Osteocyte (in vitro differentiated cells): ENCODE measurements around the gene ZNF683. TPM values are rescaled to one million over a fixed set of nuclear protein-coding genes. Genes with fewer than 3 reads are reported as not detected.

Experiments
- DNase-seq: peaks from one replicate; pipeline ENCODE4 v3.0.0; 2021; ENCODE audit warnings: mixed read lengths; ENCODE audit not compliant: unreplicated experiment; ENCODE audit errors: extremely low spot score
- H3K27ac Mint-ChIP-seq: one replicate; pipeline ENCODE4 v1.8.0; 2021; ENCODE audit warnings: mild to moderate bottlenecking, mixed read lengths; ENCODE audit not compliant: unreplicated experiment
- H3K27me3 Mint-ChIP-seq: one replicate; pipeline ENCODE4 v1.8.0; 2021; ENCODE audit warnings: mixed read lengths; ENCODE audit not compliant: unreplicated experiment
- H3K36me3 Mint-ChIP-seq: one replicate; pipeline ENCODE4 v1.8.0; 2021; ENCODE audit warnings: mixed read lengths; ENCODE audit not compliant: unreplicated experiment
- H3K4me1 Mint-ChIP-seq: one replicate; pipeline ENCODE4 v1.8.0; 2021; ENCODE audit warnings: mixed read lengths; ENCODE audit not compliant: unreplicated experiment
- H3K4me3 Mint-ChIP-seq: one replicate; pipeline ENCODE4 v1.8.0; 2021; ENCODE audit warnings: mild to moderate bottlenecking, moderate library complexity, mixed read lengths; ENCODE audit not compliant: unreplicated experiment
- H3K9me3 Mint-ChIP-seq: one replicate; pipeline ENCODE4 v1.8.0; 2021; ENCODE audit warnings: mixed read lengths; ENCODE audit not compliant: unreplicated experiment
- total RNA-seq: library from RNA; stranded (reverse); gene quantifications from 2 replicates; pipeline ENCODE4 v1.2.1, GENCODE V29; 2021
- TF ChIP-seq, protein P1 (sequence below): fragments of 200-600 bp; sonication (generic); IDR thresholded peaks from 2 replicates; pipeline ENCODE4 v1.5.0; 2021; ENCODE audit warnings: antibody characterized with exemption, mild to moderate bottlenecking, moderate library complexity

ZNF683 gene
- total RNA-seq, 1 donor from 2014 or later = not detected

DNA sequence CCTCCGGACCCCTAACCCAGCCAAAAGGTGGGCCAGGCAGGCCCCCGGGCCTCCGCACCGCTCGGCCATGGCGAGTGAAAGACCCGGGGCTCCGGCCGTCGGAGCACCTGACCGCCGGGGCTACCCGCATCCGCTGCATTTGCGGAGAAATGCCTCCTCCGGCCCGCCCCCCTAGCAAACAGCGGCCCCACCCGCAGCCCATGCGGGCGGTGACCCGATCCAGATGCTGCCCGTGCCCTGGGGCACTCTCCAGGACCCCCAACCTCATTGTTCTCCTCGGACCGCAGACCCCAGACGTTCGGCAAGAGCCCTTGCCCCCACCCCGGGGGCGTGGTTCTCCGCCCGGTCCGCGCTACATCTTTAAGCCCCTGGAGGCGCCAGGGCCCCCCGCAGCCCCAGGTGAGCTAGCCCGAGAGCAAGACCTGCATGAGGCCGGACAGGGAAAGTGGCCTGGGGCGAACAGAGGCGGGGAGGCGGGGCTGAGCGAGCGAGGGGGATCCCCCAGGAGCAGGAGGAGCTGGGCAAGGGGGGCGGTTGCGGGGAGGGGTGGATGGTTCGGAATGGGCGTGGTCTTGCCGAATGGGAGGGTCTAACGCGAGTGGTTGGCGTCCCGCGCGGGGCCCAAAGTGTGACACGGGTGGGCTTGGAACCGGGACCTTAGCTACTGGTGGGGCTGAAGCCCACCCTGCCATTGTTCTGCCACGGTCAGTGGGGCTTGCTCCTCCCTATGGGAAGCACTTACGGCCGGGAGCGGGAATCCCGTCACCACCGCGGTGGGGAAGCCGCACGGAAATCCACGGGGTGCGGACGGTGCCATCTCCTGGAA, 12.4 kb downstream of the ZNF683 start:
- Mint-ChIP-seq H3K4me1 (peaks cover 3% of the 10 kb centered on the region), H3K27ac (no peak overlapping the region), H3K27me3 (peaks cover 50% of the 10 kb centered on the region), H3K4me3 (no peak overlapping the region), H3K36me3 (no peaks in the 10 kb centered on the region), H3K9me3 (no peaks in the 10 kb centered on the region)
- no peak for DNase-seq
- TF ChIP-seq, protein P1, sequence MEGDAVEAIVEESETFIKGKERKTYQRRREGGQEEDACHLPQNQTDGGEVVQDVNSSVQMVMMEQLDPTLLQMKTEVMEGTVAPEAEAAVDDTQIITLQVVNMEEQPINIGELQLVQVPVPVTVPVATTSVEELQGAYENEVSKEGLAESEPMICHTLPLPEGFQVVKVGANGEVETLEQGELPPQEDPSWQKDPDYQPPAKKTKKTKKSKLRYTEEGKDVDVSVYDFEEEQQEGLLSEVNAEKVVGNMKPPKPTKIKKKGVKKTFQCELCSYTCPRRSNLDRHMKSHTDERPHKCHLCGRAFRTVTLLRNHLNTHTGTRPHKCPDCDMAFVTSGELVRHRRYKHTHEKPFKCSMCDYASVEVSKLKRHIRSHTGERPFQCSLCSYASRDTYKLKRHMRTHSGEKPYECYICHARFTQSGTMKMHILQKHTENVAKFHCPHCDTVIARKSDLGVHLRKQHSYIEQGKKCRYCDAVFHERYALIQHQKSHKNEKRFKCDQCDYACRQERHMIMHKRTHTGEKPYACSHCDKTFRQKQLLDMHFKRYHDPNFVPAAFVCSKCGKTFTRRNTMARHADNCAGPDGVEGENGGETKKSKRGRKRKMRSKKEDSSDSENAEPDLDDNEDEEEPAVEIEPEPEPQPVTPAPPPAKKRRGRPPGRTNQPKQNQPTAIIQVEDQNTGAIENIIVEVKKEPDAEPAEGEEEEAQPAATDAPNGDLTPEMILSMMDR = no peak

DNA sequence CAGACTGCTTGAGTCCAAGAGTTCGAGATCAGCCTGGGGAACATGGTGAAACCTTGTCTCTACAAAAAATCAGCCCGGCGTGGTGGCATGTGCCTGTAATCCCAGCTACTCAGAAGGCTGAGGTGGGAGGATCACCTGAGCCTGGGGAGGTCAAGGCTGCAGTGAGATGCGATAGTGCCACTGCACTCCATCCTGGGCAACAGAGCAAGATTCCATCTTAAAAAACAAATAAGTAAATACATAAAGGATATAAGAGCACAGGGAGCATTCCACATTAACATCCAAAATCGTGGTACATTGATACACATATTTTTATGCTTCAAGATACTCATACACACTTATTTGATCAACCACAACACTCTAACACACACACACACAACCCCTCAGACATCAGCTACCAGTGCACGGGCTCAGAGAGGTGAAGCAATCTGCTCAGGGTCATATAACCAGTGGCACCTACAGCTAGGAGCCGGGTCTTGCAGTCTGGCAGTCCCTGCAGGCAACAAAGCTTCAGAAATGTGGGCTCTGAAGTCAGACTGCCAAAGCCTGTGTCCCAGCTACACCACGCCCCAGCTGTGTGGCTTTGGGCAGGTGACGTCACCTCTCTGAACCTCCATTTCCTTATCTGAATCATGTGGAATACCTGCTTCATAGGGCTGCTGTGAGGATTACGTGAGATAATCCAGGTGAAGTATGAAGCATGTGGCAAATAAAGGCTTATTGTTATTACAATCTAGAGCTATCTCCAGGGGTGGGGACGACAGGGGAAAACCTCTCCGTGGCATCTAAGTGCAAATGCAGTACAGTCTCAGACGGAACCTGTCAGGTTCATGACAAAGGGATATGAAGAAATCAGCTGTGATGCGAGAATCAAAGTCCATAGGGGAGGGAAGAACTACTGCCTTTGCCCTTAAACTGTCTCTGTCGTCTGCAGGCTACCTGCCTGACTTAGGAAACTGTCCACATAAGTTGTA, 13.9 kb downstream of the ZNF683 start:
- TF ChIP-seq, protein P1 = no peak
- Mint-ChIP-seq H3K27me3 (peaks cover 45% of the 10 kb centered on the region), H3K27ac (no peak overlapping the region), H3K36me3 (no peaks in the 10 kb centered on the region), H3K4me1 (peaks cover 1% of the 10 kb centered on the region), H3K9me3 (no peaks in the 10 kb centered on the region), H3K4me3 (no peak overlapping the region)
- no peak for DNase-seq

DNA sequence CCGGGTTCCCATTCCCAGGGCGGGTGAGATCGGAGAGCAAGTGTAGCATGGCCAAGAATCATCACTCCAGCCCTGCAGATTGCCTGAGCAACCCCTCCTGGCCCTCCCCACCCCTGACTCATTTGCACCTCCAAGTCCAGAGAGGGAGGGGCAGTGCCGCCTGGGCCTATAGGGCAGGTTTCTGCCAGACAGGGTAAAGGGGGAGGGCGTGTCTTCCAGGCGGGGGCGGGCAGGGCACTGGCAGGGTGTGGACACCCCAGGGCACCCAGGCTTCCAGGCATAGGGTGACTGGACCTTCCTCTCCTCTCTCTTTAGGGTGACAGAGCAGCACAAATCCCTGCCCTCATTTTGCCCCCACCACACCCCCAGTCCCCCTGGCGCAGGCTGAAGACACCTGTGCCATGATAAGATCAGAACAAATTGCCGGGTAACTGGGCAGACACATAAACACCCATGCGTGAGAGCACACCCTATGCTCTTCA, 15.4 kb downstream of the ZNF683 start:
- Mint-ChIP-seq H3K9me3 (no peaks in the 10 kb centered on the region), H3K27me3 (peaks cover 45% of the 10 kb centered on the region), H3K4me3 (no peak overlapping the region), H3K36me3 (no peaks in the 10 kb centered on the region), H3K4me1 (no peaks in the 10 kb centered on the region), H3K27ac (no peak overlapping the region)
- DNase-seq = no peak
- TF ChIP-seq, protein P1 = no peak

DNA sequence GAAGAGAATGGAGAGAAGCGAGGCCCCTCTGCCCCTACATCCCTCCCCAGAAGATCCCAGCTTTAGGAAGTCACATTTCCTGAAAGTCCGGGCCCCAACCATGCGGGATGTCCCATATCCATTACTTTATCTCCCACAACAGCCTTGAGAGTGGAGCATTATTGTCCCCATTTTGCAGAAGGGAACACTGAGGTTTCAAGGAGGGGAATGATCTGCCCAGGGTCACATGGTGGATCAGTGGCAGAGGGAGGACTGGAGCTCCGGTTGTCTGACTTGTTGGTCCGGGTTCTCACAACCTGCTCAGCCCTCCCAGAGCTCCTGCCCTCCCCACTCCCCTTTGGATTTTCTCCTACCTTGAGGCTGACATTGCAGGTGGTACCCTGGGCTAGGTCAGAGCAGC, 16.4 kb downstream of the ZNF683 start:
- no peaks in the 10 kb centered on the region for H3K9me3 Mint-ChIP-seq
- TF ChIP-seq, protein P1 = no peak
- no peak for DNase-seq
- H3K27ac Mint-ChIP-seq = no peak overlapping the region
- no peaks in the 10 kb centered on the region for H3K36me3 Mint-ChIP-seq
- H3K4me1 Mint-ChIP-seq = peaks cover 1% of the 10 kb centered on the region
- H3K27me3 Mint-ChIP-seq = peaks cover 36% of the 10 kb centered on the region
- H3K4me3 Mint-ChIP-seq = no peak overlapping the region
